GM21381 (cell line): ENCODE data around the gene HLA-B.
"Not testable (repeated sequence)": the region's sequence is repeated elsewhere in the genome, so short reads cannot be mapped to it uniquely, and the experiment has no call there.

Experiments
- ATAC-seq: cut with Tn5 transposase; IDR thresholded peaks from one replicate; pipeline ENCODE4 v1.9.1; 2021; ENCODE audit warnings: mild to moderate bottlenecking, moderate library complexity; ENCODE audit not compliant: unreplicated experiment

The HLA-B gene

GRCh38 chr6:31385041-31385440 is 28.1 kb upstream of the HLA-B start:
- no peak for ATAC-seq

GRCh38 chr6:31383149-31383548 is 26.2 kb upstream of the HLA-B start:
- no peak for ATAC-seq

GRCh38 chr6:31381666-31382065 is 24.7 kb upstream of the HLA-B start:
- ATAC-seq = no peak

- no peak for ATAC-seq
Observed at GRCh38 chr6:31379850-31380249, 22.9 kb upstream of the HLA-B start.

GRCh38 chr6:31378721-31379103 is 21.7 kb upstream of the HLA-B start:
- ATAC-seq = no peak

GRCh38 chr6:31378062-31378720 is 21.2 kb upstream of the HLA-B start:
- ATAC-seq = no peak

- ATAC-seq = no peak
Observed at GRCh38 chr6:31377029-31377428, 20.1 kb upstream of the HLA-B start.

GRCh38 chr6:31375699-31376098 is 18.7 kb upstream of the HLA-B start:
- no peak for ATAC-seq

GRCh38 chr6:31374118-31374517 is 17.1 kb upstream of the HLA-B start:
- not testable (repeated sequence) for ATAC-seq

- no peak for ATAC-seq
Observed at GRCh38 chr6:31368461-31368860, 11.5 kb upstream of the HLA-B start.

- ATAC-seq = no peak
Observed at GRCh38 chr6:31366693-31367470, 9.9 kb upstream of the HLA-B start.

- ATAC-seq = no peak
Observed at GRCh38 chr6:31365864-31366263, 8.9 kb upstream of the HLA-B start.

GRCh38 chr6:31363811-31364210 is 6.8 kb upstream of the HLA-B start:
- ATAC-seq = no peak

- no peak for ATAC-seq
Observed at GRCh38 chr6:31362751-31363150, 5.8 kb upstream of the HLA-B start.

GRCh38 chr6:31359581-31359980 is 2.6 kb upstream of the HLA-B start:
- no peak for ATAC-seq

GRCh38 chr6:31358302-31358701 is 1.3 kb upstream of the HLA-B start:
- ATAC-seq = no peak

- ATAC-seq = no peak
Observed at GRCh38 chr6:31357886-31358285, 907 bp upstream of the HLA-B start.

GRCh38 chr6:31356216-31356945 is 598 bp downstream of the HLA-B start:
- ATAC-seq = peak; percentile 29

GRCh38 chr6:31355583-31355948 is 1.4 kb downstream of the HLA-B start:
- ATAC-seq = no peak

- ATAC-seq = no peak
Observed at GRCh38 chr6:31354864-31355582, 2.0 kb downstream of the HLA-B start.

- ATAC-seq = no peak
Observed at GRCh38 chr6:31354158-31354863, 2.7 kb downstream of the HLA-B start.
